Panc1 (cell line): Measurements from ENCODE around the gene PNKP.

Experiments
- CTCF ChIP-seq: fragments of 450-650 bp; IDR thresholded peaks from 2 replicates; pipeline ENCODE4 v1.5.1; 2017; ENCODE audit warnings: mild to moderate bottlenecking
- SIN3A ChIP-seq: IDR thresholded peaks from 2 replicates; pipeline ENCODE4 v1.6.1; 2012; ENCODE audit warnings: low read depth, mild to moderate bottlenecking, low read length, moderate library complexity, borderline replicate concordance; ENCODE audit not compliant: insufficient read depth

GRCh38 chr19:49873834-49874233 is 6.5 kb upstream of the PNKP start:
- TF ChIP-seq CTCF (no peak), SIN3A (no peak)
